ENCODE results near the gene P3H3.

Gene P3H3

DNA sequence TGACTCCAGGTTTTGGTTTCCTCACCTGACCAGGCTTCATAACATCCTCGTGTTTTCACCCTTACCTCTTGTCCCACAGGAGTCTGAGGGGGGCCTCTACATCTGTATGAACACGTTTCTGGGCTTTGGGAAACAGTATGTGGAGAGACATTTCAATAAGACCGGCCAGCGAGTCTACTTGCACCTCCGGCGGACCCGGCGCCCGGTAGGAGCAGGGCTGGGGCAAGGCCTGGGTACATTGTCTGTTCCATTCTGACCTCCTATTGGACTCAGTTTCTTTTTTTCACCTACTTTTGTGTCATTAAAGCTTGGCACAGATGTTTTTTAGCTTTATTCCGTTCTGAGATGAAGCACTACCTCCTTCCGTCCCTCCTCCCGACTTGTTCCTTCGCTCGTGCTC lies 27.1 kb downstream of the P3H3 start:
- ChIA-PET POLR2A (interaction anchor here (5.0 to 7.1 kb wide), 2 partner anchors 11 to 16 kb away, joined by 88 to 183 read pairs; partner anchors contain the start of genes SPSB2 and TPI1), CTCF (interaction anchor here (0.6 to 8.4 kb wide), 3 partner anchors 9 to 96 kb away, joined by 3 to 71 read pairs (median 3); partner anchors contain the start of gene SPSB2)
- Histone ChIP-seq H3K4me3 (ENCODE audit: low read depth, low read length) (no peak overlapping the region), H3K9me3 (ENCODE audit: control insufficient read depth, insufficient read depth, low read depth, low read length) (no peaks in the 10 kb centered on the region), H3K4me1 (ENCODE audit: control insufficient read depth, insufficient read depth, low read length) (peaks cover 9% of the 10 kb centered on the region), H3K27ac (ENCODE audit: extremely low read depth, low read depth, low read length) (no peak overlapping the region), H3K36me3 (ENCODE audit: control insufficient read depth in 2 of 2, insufficient read depth in 1 of 2, low read length in 2 of 2) (peaks cover 14 to 64% of the 10 kb centered on the region in 2 experiments)
- TF ChIP-seq ZNF596 (tag by site-specific recombination; IDR thresholded peaks at IDR 0.05): no peak
- TF ChIP-seq ZBTB17 (tag by site-specific recombination; IDR thresholded peaks at IDR 0.05): no peak
- no peak for TF ChIP-seq ZNF521 (tag by site-specific recombination; IDR thresholded peaks at IDR 0.05)
- TF ChIP-seq, protein P1, sequence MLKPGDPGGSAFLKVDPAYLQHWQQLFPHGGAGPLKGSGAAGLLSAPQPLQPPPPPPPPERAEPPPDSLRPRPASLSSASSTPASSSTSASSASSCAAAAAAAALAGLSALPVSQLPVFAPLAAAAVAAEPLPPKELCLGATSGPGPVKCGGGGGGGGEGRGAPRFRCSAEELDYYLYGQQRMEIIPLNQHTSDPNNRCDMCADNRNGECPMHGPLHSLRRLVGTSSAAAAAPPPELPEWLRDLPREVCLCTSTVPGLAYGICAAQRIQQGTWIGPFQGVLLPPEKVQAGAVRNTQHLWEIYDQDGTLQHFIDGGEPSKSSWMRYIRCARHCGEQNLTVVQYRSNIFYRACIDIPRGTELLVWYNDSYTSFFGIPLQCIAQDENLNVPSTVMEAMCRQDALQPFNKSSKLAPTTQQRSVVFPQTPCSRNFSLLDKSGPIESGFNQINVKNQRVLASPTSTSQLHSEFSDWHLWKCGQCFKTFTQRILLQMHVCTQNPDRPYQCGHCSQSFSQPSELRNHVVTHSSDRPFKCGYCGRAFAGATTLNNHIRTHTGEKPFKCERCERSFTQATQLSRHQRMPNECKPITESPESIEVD (tag by site-specific recombination; IDR thresholded peaks at IDR 0.05): no peak
- TF ChIP-seq HOXC10 (CRISPR knock-in tag; IDR thresholded peaks at IDR 0.05): no peak
- no peak for TF ChIP-seq ZNF266 (tag by site-specific recombination; IDR thresholded peaks at IDR 0.05; ENCODE audit: low read depth)
- no peak for TF ChIP-seq ZNF629 (tag by site-specific recombination; IDR thresholded peaks at IDR 0.05)
- TF ChIP-seq ZNF341 (tag by site-specific recombination; IDR thresholded peaks at IDR 0.05; ENCODE audit: low read depth): no peak
- TF ChIP-seq REPIN1 (tag by site-specific recombination; IDR thresholded peaks at IDR 0.05; ENCODE audit: low read depth): no peak
- no peak for TF ChIP-seq GLI4 (tag by site-specific recombination; IDR thresholded peaks at IDR 0.05)
- TF ChIP-seq ZBTB44 (tag by site-specific recombination; IDR thresholded peaks at IDR 0.05): no peak

DNA sequence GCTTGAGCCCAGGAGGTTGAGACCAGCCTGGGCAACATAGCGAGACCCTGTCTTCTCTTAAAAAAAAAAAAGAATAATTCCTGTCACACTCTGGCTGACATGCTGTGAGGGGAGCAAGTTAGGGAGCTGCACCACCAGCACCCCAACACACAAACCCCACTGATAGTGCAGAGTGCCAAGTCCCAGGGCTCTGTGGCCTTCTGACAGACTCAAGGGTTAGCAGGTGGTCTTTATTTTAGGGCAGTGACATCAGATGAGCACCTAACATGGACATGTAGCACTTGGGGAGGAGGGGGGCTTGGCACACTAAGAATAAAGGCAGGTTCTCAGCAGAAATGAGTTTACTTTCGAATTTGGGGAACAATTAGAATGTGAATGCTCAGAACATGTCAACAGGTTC lies 30.6 kb downstream of the P3H3 start:
- ChIA-PET CTCF (interaction anchor here (0.7 kb wide), 2 partner anchors 80 to 105 kb away, joined by 3 read pairs; no protein-coding TSS in a partner anchor), POLR2A (no interaction called here)
- Histone ChIP-seq H3K4me1 (ENCODE audit: control insufficient read depth, insufficient read depth, low read length) (no peaks in the 10 kb centered on the region), H3K4me3 (ENCODE audit: low read depth, low read length) (no peak overlapping the region), H3K27ac (ENCODE audit: extremely low read depth, low read depth, low read length) (no peak overlapping the region), H3K36me3 (ENCODE audit: control insufficient read depth in 2 of 2, insufficient read depth in 1 of 2, low read length in 2 of 2) (peaks cover 23 to 94% of the 10 kb centered on the region in 2 experiments), H3K9me3 (ENCODE audit: control insufficient read depth, insufficient read depth, low read depth, low read length) (no peaks in the 10 kb centered on the region)
- TF ChIP-seq ZSCAN16 (tag by site-specific recombination; IDR thresholded peaks at IDR 0.05): no peak
- TF ChIP-seq KLF9 (tag by site-specific recombination; IDR thresholded peaks at IDR 0.05; ENCODE audit: low read depth): no peak
- no peak for TF ChIP-seq ZNF629 (tag by site-specific recombination; IDR thresholded peaks at IDR 0.05)
- no peak for TF ChIP-seq ZNF174 (tag by site-specific recombination; IDR thresholded peaks at IDR 0.05)
- TF ChIP-seq, protein P2, sequence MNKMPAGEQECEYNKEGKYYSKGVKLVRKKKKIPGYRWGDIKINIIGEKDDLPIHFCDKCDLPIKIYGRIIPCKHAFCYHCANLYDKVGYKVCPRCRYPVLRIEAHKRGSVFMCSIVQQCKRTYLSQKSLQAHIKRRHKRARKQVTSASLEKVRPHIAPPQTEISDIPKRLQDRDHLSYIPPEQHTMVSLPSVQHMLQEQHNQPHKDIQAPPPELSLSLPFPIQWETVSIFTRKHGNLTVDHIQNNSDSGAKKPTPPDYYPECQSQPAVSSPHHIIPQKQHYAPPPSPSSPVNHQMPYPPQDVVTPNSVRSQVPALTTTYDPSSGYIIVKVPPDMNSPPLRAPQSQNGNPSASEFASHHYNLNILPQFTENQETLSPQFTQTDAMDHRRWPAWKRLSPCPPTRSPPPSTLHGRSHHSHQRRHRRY (tag by site-specific recombination; IDR thresholded peaks at IDR 0.05): no peak
- TF ChIP-seq GLIS2 (tag by site-specific recombination; IDR thresholded peaks at IDR 0.05): no peak
- no peak for TF ChIP-seq ZNF473 (tag by site-specific recombination; IDR thresholded peaks at IDR 0.05)
- TF ChIP-seq HOXD13 (CRISPR knock-in tag; IDR thresholded peaks at IDR 0.05; ENCODE audit: borderline replicate concordance): no peak
- TF ChIP-seq, protein P3, sequence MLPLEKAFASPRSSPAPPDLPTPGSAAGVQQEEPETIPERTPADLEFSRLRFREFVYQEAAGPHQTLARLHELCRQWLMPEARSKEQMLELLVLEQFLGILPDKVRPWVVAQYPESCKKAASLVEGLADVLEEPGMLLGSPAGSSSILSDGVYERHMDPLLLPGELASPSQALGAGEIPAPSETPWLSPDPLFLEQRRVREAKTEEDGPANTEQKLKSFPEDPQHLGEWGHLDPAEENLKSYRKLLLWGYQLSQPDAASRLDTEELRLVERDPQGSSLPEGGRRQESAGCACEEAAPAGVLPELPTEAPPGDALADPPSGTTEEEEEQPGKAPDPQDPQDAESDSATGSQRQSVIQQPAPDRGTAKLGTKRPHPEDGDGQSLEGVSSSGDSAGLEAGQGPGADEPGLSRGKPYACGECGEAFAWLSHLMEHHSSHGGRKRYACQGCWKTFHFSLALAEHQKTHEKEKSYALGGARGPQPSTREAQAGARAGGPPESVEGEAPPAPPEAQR (tag by site-specific recombination; IDR thresholded peaks at IDR 0.05): no peak
- no peak for TF ChIP-seq RBAK (tag by site-specific recombination; IDR thresholded peaks at IDR 0.05)
- no peak for TF ChIP-seq AEBP2 (tag by site-specific recombination; IDR thresholded peaks at IDR 0.05; ENCODE audit: borderline replicate concordance)
- TF ChIP-seq ZNF248 (tag by site-specific recombination; IDR thresholded peaks at IDR 0.05): no peak
- TF ChIP-seq ZNF114 (tag by site-specific recombination; IDR thresholded peaks at IDR 0.05): no peak
- no peak for TF ChIP-seq ZNF341 (tag by site-specific recombination; IDR thresholded peaks at IDR 0.05; ENCODE audit: low read depth)
